HG03064 (cell line): ENCODE measurements around the gene MED13.
A peak's percentile ranks its signal among the peaks of the same experiment; 100 is the strongest.
"Not testable (repeated sequence)": the region's sequence is repeated elsewhere in the genome, so short reads cannot be mapped to it uniquely, and the experiment has no call there.

Experiments used
- ATAC-seq: cut with Tn5 transposase; IDR thresholded peaks from one replicate; pipeline ENCODE4 v1.9.1; 2021; ENCODE audit warnings: low read depth; ENCODE audit not compliant: unreplicated experiment

Gene MED13

DNA sequence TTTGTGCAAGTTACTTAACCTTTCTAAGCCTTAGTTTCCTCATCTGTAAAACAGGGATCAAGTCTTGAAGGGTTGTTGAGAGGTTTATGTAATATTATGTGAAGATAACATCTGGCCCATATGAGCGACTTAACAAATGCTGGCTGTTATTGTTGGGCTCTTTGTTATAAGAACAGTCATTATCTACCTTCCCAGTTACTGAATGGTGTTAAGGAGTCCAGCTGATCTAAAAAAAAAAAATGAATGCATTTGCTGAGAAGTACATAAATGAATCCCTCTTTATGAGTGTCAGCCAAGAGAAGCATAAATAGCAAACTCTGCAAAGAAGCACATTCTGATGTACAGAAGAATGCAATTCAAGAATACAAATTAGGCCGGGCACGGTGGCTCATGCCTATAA, 24.3 kb upstream of the MED13 start:
- no peak for ATAC-seq

DNA sequence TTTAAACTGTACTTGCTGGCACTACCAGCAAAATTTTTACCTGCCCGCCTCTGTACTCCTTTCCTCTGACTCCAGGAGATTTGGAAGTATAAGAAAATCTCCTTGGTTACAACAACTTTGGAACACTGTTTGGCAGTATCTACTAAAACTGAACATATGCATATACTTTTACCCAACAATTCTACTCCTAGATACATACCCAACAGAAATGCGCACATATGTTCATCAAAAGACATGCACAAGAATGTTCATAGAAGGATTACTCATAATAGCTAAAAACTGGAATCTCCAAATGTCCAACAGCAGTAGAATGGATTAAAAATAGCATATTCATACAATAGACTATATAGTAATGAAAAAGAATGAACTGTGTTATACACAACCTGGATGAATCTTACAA, 21.7 kb upstream of the MED13 start:
- ATAC-seq, result no peak

DNA sequence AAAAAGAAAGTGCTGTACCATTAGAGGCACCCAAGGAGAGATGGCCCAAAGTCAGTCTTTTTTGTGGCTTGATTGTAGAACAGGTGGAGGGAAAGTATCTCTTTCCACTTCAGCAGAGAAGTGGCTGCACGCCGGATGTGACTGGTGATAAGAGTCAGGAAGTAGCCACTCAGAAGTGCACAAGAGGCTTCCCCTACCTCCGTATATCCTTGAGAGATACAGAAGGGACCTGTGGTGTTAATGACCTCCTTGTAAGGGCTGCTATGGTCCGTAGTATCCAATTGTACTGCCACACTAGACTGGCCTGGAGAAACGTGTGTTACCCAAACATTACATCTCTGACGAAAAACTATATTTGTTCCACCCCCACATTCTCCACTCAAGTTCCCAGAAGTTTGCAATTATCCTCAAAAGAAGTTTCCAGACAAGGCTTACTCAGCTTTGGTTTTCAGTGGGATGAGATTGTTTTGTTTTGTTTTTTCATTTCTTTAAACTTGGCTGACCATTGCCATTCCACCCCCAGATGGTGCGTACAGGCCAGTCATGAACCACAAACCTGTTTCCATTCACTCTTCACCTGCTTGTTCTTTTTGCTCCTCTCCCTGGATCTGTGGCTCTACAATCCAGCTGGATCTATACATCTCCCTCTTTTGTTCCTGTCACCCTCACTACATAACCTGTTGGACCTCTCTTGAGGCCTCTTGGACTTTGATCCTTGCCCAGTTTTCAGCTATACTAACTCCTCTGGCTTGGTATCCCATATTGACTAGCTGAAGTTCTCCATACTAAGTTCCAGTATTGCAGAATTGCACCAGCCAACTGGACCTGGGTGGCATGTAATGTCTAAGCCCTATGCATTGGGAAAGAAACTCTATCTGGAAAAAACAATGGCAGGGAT, 20.7 kb upstream of the MED13 start:
- no peak for ATAC-seq

DNA sequence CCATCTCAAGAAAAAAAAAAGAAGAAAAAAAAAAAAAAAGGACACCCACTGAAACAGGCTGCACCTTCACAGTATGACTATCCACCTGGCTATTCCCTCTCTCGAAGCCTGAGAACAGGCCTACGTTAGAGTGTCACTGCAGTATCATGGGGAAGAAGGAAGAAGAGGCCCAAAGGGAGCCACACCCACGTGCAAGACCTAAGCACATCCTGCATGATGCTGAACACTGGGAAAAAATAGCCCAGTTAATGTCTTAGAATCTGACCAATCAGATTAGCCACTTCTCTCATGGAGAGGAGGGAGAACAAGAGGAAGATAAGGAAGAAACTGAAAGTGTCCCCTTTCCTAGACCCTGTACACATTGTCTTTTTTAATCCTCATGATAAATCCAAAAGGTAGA, 19.5 kb upstream of the MED13 start:
- no peak for ATAC-seq

DNA sequence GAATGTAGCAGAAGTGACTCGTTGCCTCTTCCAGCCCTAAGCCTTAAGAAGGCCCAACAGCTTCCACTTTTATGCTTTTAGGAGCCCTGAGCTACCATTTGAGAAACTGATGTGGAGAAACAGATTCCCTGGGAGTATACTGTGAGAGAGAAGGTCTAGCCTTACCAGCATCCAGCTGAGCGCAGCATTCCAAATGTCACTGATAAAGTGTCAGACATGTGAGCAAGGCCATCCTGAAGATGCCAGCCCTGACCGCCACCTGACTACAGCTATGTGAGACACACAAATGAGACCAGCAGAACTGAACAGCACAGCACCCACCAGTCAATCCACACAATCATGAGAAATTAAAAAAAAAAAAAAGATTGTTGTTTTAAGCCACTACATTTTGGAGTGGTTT, 18.6 kb upstream of the MED13 start:
- ATAC-seq, result no peak

DNA sequence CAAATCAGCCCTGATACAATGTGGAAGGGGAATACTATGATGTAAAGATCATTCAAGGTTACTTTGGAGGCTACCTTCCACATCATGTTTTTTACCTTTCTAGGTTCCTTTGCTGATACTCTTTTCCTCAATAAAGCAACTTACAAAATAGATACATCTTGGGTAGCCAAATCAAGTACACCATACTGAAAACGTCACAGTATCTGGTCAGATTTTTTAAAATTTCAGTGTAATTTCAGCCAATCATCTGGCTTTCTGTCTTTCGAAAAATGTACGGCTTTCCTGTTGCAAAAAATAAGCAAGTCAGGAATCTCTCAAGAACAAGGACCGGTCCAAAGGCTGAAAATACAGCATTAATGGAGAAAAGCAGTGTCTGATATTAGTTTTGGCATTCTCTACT, 15.6 kb upstream of the MED13 start:
- no peak for ATAC-seq

DNA sequence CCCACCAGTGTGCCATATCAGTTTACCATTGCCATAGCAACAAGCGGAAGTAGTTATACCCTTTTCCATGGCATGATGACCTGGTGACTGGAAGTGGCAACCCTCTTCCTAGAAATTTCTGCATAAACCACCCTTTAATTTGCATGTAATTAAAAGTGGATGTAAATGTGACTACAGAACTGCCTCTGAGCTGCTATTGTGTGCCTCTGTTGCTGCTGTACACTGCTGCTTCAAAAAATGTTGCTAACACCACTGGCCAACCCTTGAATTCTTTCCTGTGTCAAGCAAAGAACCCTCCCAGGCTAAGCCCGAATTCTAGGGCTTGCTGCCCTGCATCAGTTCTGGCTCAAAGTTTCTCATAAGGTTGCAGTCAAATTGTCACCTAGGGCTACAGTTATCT, 12.9 kb upstream of the MED13 start:
- no peak for ATAC-seq

DNA sequence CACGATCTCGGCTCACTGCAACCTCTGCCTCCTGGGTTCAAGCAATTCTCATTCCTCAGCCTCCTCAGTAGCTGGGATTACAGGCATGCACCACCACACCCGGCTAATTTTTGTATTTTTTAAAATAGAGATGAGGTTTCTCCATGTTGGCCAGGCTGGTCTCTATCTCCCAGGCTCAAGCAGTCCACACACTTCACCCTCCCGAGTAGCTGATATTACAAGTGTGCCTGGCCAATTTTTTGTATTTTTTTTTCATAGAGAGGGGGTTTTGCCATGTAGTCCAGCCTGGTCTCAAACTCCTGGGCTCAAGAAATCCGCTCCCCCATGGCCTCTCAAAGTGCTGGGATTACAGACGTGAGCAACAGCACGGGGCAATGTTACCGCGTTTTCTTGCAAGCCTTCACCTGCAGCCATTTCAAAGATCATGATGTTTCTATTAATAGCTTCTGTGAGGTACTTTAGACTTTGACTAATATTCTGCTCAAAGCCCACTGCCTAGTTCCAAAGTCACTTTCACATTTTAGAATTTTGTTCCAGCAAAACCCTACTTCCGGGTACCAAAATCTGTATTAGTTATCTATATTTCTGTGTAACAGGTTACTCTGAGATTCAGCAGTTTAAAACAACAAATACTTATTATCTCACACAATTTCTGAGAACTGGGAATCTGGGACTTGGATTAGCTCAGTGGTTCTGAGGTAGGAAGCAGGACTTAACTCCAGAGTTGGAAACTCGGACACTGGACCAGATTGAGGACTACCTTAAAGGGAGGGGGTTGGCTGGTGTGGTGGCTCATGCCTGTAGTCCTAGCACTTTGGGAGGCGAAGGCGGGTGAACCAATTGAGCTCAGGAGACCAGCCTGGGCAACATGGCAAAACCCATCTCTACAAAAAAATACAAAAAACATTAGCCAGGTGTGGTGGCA, 12.0 kb upstream of the MED13 start:
- no peak for ATAC-seq

DNA sequence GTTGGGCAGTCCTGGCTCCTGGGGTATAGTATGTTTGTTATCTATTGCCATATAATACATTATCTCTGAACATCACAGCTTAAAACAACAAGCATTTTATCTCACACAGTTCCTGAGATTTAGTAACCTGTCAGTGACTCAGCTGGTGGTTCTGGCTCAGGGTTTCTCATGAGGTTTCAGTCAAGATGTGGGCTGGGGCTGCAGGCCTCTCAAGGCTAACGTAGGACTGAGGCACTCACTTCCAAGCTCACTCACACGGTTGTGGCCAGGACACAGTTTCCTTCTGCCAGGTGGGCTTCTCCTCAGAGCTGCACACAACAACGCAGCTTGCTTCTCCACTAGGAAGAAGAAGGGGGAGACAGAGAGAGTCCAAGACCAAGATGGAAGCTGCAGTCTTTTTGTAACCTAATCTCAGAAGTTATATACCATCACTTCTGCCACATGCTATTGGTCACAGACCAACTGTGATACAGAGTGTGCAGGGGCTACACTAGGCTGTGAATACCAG, 10.3 kb upstream of the MED13 start:
- ATAC-seq, result no peak

DNA sequence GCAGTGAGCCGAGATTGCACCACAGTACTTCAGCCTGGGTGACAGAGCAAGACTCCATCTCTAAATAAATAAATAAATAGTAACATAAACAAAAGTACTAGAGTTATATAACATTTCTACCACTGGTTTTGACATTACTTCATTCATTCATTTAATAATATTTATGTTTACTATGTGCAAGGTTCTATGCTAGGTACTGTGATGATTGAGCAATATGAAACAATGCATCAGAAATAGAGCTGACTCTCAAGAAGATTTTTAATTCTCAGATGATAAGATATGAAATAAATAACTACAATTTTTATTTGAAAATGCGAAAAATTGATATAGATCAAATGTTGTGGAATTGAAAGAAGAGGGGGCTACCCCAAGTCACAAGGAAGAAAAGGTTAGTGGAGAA, 8.9 kb upstream of the MED13 start:
- ATAC-seq, result no peak

DNA sequence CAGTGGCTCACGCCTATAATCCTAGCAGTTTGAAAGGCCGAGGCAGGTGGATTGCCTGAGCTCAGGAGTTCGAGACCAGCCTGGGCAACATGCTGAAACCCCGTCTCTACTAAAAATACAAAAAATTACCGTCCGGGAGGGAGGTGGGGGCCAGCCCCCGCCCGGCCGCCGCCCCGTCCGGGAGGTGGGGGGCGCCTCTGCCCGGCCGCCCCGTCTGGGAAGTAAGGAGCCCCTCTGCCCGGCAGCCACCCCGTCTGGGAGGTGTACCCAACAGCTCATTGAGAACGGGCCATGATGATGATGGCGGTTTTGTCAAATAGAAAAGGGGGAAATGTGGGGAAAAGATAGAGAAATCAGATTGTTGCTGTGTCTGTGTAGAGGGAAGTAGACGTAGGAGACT, 7.8 kb upstream of the MED13 start:
- not testable (repeated sequence) for ATAC-seq

DNA sequence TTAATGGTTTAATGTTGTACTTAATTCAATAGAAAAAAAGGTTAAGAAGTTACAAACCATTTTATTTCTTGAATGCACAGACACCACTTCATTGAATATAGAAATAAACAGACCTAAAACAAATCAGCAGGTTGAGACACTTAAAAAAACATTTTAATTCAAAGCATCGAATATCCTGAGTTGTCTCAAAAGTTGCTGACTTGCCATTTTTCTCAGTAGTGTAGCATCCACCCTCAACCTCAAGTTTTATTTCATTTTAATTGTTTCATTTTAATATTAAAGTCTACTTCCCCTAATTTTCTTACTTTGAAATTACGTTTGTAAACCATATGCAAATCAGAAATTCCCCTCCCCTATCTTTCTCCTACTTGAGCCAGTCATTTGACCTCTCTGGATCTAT, 5.8 kb upstream of the MED13 start:
- no peak for ATAC-seq

DNA sequence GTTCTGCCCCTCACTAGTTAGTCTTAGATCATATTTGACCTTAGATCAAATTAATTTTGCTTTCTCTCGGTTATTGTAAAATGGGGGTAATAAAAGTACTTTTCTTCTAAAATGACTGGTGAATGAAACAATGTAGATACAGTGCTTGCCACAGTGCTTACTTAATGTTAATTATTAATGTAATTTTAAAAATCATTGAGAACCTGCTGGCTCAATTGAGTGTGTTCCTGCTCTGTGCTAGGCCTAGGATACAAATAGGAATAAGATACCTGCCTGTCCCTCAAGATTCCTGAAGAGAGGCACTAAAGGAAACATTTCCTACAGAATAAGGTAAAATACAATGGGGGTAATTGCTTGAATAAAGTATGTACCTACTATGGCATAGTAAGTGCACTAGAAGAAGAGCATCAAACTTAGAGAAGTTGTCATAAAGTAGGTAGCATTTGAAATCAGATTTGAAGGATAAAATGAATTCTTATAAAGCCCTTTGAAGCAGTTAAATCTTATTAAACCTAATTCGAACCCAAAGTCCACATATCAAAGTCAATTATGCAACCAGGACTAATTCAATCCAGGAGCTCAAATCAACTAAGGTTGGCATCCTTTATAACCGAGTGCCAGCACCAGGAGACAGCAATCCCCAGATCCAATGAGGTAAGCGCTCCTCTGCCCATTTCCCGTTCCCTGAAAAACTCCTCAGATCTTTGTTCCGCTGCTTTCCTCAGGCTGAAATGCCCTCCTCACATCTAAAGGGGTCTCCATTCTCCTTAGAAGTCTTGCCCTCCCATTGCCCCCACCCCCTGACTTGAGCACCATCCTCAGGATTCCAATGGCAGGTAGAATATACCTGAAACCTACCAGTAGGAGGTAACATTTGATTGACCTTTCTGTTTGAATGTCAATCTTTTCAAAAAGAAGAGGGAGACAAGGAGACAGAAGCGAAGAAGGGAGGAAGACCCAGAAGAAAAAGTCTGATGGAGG, 2.4 kb upstream of the MED13 start:
- no peak for ATAC-seq

DNA sequence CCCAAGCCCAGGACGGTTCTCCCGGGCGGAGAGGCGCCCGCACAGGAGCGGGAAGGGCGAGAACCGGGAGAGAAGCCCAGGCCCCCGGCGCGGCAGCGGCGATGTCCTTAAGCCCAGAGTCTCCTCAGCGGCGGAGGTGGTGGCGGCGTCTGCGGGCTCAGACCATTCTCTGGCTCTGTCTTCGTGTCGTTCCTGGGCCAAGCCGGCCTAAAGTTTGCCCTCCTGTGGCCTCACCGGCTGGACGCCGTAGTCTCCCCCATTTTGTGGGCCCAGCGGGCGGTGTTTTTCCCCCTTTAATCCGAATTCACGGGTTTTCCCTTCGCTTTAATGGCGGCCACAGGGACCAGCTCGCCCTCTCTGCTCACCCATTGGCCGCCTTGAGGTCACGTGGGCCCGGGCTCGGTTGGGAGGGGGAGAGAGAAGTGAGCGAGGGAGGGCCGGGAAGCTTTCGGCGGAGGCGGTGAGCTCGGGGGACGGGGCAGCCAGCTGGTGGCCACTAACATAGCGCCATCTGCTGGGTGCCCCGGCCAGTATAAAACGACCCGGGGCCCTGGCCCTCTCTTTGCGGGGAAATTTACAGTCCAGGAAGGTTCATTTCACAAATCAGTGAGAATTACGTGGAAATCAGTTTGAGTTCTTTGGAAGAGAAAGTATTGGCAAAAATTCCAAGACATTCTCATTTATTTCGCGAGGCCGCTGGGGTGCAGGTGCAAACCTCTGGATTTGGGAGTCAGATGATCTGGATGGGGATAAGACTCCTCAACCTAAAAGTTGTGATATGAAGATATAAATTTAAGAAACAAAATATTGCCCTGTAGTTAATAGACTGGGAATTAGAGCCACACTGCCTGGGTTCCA, 762 bp upstream of the MED13 start:
- ATAC-seq, result peak; percentile 70

DNA sequence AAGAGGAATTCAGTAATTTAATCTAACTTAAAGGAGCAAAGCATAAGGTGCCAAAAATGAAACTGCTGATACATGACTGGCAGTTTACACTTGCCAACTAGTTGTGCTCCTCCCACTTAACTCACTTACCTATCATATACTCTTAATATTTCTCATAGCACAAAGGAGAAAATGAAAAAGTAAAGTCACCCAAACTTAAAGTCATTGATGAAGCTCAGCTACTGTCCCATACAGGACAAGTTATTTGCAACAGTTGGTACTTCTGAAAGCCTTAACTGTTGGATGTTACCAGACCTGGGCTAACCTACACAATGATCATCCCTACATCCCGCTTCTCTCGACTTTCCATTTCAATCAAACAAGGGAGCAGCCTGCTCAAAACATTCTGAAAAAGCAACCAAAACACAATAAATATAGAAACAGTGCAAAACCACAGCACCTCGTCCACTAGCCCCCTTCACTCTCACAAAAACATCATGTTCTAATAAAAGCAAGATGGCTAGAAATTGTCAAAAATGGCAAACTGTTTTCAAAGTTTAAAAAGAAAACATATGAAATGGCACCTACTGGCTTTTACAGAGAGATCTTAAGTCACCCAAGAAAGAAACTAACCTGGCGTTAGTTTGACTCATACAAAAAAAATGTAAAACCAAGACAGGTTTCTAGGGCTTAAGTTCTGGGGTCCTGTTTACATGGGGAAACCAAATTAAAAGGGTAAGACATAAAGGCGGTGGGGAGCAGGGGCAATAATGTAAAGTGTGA, 868 bp downstream of the MED13 start:
- ATAC-seq, result no peak

DNA sequence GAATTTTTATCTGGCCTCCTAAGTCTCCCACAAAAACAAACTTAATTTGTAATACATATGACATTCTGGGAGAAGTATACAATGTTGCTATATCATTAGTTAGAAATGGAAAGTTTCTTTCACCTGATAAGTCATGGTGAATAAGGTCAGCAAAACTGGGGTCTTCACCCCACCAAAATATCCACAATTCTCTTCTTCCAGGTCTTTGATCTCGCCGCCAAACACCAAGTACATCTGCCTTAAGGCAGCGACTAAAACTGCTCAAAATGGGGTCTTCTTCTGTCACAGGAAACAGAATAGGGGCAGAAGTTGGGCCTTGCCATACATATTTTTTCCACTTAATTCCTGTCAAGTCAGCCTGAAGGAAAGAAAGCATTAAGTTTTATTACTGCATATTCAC, 2.1 kb downstream of the MED13 start:
- ATAC-seq, result no peak

DNA sequence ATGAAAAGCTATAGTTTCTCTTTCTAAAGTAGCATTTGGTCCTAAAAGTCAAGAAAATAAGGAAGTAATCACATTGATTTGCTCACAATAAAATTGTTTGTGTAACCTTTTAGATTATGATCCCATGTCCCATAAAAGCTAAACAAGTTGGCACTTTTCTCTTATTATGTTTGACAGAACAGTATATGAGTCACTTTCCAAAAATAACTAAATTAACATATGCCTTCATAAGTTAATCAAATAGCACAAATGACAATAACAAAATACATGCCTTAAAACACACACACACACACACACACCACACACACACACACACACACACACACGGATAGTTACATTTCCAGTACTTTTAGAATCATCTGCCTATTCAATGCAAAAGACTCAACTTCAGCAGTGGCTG, 2.8 kb downstream of the MED13 start:
- ATAC-seq, result no peak

DNA sequence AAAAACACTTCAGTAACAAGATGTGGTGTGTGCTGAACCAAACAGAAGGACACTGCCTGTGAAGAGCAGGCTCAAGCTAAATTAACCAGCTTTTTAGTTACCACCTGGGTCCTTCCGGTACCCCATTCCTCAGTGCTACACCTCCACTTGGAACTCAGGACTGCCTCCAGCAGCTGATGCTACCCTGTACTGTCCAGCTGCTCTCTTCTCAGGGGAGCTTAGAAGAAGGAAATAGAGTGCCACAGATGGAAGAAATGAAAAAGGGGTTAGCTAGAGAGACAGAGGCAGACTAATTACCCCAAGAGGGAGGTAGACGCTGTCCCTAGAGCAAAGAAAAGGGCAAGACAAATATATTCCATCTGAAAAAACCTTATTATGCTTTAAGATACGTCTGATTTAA, 5.7 kb downstream of the MED13 start:
- no peak for ATAC-seq

DNA sequence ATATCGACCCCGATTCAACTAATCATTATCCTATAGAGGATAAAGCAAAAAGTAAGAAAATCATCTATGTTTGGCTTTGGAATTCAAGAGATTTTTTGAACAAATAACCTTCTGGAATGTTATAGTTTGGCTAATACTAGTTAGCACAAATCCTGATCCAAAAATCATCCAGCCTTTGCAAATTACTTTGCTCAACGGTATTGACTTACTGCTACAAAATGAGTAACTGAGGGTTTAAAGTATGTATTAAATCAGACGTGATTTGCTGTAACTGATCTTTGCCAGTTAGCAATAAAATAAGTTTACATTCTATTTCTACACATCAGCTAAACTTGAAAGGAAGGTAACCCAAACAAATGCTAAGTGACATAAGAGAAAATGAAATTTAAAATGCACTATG, 6.5 kb downstream of the MED13 start:
- ATAC-seq, result no peak
